ENCODE results near the gene FNDC3B. TPM values are rescaled to one million over a fixed set of nuclear protein-coding genes. Genes with fewer than 3 reads are reported as not detected.

Gene FNDC3B
- total and polyA plus RNA-seq, 2 of the 8 experiments (the other 6 are each of a cell fraction or from before 2014, with no cell fraction given): 14.1 to 44.4 TPM

- TF ChIP-seq CHD7 (IDR thresholded peaks at IDR 0.05; ENCODE audit: insufficient replicate concordance, low read length) (no peak), SP2 (IDR thresholded peaks at IDR 0.05; ENCODE audit: low read length) (no peak), PHF8 (conservative IDR thresholded peaks at IDR 0.05; ENCODE audit: low read depth, low read length) (no peak), HDAC6 (IDR thresholded peaks at IDR 0.05; ENCODE audit: low read depth, low read length) (no peak), MAX (IDR thresholded peaks at IDR 0.05) (no peak), ATF2 (IDR thresholded peaks at IDR 0.05; ENCODE audit: low read length) (no peak), YY1 (IDR thresholded peaks at IDR 0.05; ENCODE audit: low read depth, low read length) (no peak)
Measured at GRCh38 chr3:172367205-172368105, 328.1 kb downstream of the FNDC3B start (continued).
